B cell (primary cell): ENCODE data around the gene RNASE7. TPM values are rescaled to one million over a fixed set of nuclear protein-coding genes. Genes with fewer than 3 reads are reported as not detected.

Experiments
- ATAC-seq: fragments of 200-7000 bp; cut with Tn5 transposase; one replicate; pipeline ENCODE4 v1.10.0; 2021; ENCODE audit warnings: low read depth, mild to moderate bottlenecking, moderate number of reproducible peaks, moderate library complexity
- CTCF ChIA-PET: fragments of 350-600 bp; sonication (Branson Sonifier 250); formaldehyde crosslinking; loops from one replicate; lab custom pipeline; 2021; ENCODE audit warnings: antibody characterized with exemption, inconsistent platforms; lab: Charles Lee
- POLR2A ChIA-PET: fragments of 350-600 bp; sonication (Branson Sonifier 250); formaldehyde crosslinking; loops from one replicate; lab custom pipeline; 2021; ENCODE audit warnings: antibody characterized with exemption; lab: Charles Lee
- DNase-seq: peaks from one replicate; pipeline ENCODE4 v3.0.0; 2013
- H2AFZ ChIP-seq: 2 replicates; pipeline ENCODE4 v1.6.1; 2012; ENCODE audit warnings: mild to moderate bottlenecking, low read depth, low read length; ENCODE audit not compliant: insufficient read depth, poor library complexity, severe bottlenecking
- H3K27ac ChIP-seq, 2 donors: 1 replicate in 1 of 2; 2 replicates in 1 of 2; pipeline ENCODE4 v1.5.1; 2012 to 2013; ENCODE audit warnings: low read length in 2 of 2, mild to moderate bottlenecking in 2 of 2, moderate library complexity in 1 of 2
- H3K27me3 ChIP-seq, 4 experiments: fragments of 200-600 bp in 1 of 4; sonication (generic) in 1 of 4; replicated peaks in 1 of 4; 1 replicate in 2 of 4; 2 replicates in 2 of 4; pipeline versions ENCODE4 v1.6.1 to v1.7.0; 2013 to 2016; ENCODE audit warnings: low read length in 3 of 4, mild to moderate bottlenecking in 2 of 4, mixed read lengths in 1 of 4, moderate library complexity in 1 of 4; ENCODE audit not compliant: insufficient read depth in 4 of 4, control insufficient read depth in 3 of 4; ENCODE audit errors: control extremely low read depth in 1 of 4
- H3K36me3 ChIP-seq, 2 experiments: replicated peaks in 1 of 2; 1 replicate in 1 of 2; 2 replicates in 1 of 2; pipeline versions ENCODE4 v1.6.1 to v1.7.1; 2013; ENCODE audit warnings: low read length in 1 of 2; ENCODE audit not compliant: insufficient read depth in 2 of 2, control insufficient read depth in 1 of 2; ENCODE audit errors: control extremely low read depth in 1 of 2, extremely low read depth in 1 of 2
- H3K4me1 ChIP-seq, 2 donors: fragments of 200-600 bp in 1 of 2; sonication (generic) in 1 of 2; 1 replicate in 1 of 2; 2 replicates in 1 of 2; pipeline versions ENCODE4 v1.5.1 to v1.6.1; 2013 to 2017; ENCODE audit warnings: low read length in 2 of 2; ENCODE audit not compliant: control insufficient read depth in 2 of 2, insufficient read depth in 2 of 2
- H3K4me2 ChIP-seq: replicated peaks from 2 replicates; pipeline ENCODE3; 2012; ENCODE audit warnings: mild to moderate bottlenecking, low read depth, low read length; ENCODE audit not compliant: poor library complexity, severe bottlenecking
- H3K4me3 ChIP-seq, 5 experiments: fragments of 200-600 bp in 1 of 5; sonication (generic) in 1 of 5; 1 replicate in 3 of 5; 2 replicates in 2 of 5; pipeline versions ENCODE4 v1.5.1 to v1.7.0; 2011 to 2016; ENCODE audit warnings: low read length in 4 of 5, mild to moderate bottlenecking in 4 of 5, low read depth in 2 of 5, control low read depth in 1 of 5, moderate library complexity in 1 of 5; ENCODE audit not compliant: insufficient read depth in 1 of 5; ENCODE audit errors: control extremely low read depth in 1 of 5, extremely low read depth in 1 of 5
- H3K79me2 ChIP-seq: fragments of 200-600 bp; sonication (generic); one replicate; pipeline ENCODE4 v1.6.0; 2016; ENCODE audit warnings: low read length; ENCODE audit not compliant: control insufficient read depth, insufficient read depth
- H3K9ac ChIP-seq: fragments of 200-600 bp; sonication (generic); 2 replicates; pipeline ENCODE4 v1.6.1; 2017; ENCODE audit warnings: mild to moderate bottlenecking, low read length, moderate library complexity
- H3K9me3 ChIP-seq, 3 donors: one replicate each; pipeline versions ENCODE4 v1.6.1 to v1.7.1; 2013; ENCODE audit warnings: low read length in 2 of 3; ENCODE audit not compliant: control insufficient read depth in 2 of 3, insufficient read depth in 1 of 3; ENCODE audit errors: control extremely low read depth in 1 of 3
- H4K20me1 ChIP-seq: 2 replicates; pipeline ENCODE4 v1.6.0; 2012; ENCODE audit warnings: mild to moderate bottlenecking, low read length; ENCODE audit not compliant: insufficient read depth, control insufficient read depth, poor library complexity, severe bottlenecking
- H3K27ac Mint-ChIP-seq: one replicate; pipeline ENCODE4 v1.8.0; 2021; ENCODE audit warnings: mixed read lengths
- H3K27me3 Mint-ChIP-seq: one replicate; pipeline ENCODE4 v1.8.0; 2021; ENCODE audit warnings: mixed read lengths
- H3K4me1 Mint-ChIP-seq: one replicate; pipeline ENCODE4 v1.8.0; 2021; ENCODE audit warnings: mixed read lengths
- H3K4me3 Mint-ChIP-seq: one replicate; pipeline ENCODE4 v1.8.0; 2021; ENCODE audit warnings: mixed read lengths
- H3K9me3 Mint-ChIP-seq: one replicate; pipeline ENCODE4 v1.8.0; 2022; ENCODE audit warnings: mixed read lengths; ENCODE audit not compliant: insufficient read depth
- CTCF ChIP-seq: fragments of 200-600 bp; IDR thresholded peaks from one replicate; pipeline ENCODE4 v1.8.0; 2022; ENCODE audit warnings: antibody characterized with exemption, mild to moderate bottlenecking
- EZH2 ChIP-seq: IDR thresholded peaks from 2 replicates; pipeline ENCODE4 v1.6.1; 2012; ENCODE audit warnings: borderline replicate concordance, low read depth, mild to moderate bottlenecking, moderate library complexity, low read length; ENCODE audit not compliant: insufficient read depth, poor library complexity, severe bottlenecking
- WGBS: methylation state at CpG from one replicate; pipeline ENCODE4 v1.1.5; 2013; ENCODE audit warnings: missing lambda C conversion rate; ENCODE audit not compliant: insufficient coverage; 5-methylcytosine and 5-hydroxymethylcytosine counted together
- intact Hi-C: fragments of 100-400 bp; cut with micrococcal nuclease; formaldehyde crosslinking; loops from one replicate; pipeline ENCODE4 v1.10.0; 2022
- polyA plus RNA-seq: library from polyadenylated mRNA; depleted of rRNA; stranded (reverse); fragments of >200 nt; gene quantifications from 2 replicates; pipeline ENCODE4 v1.2.3, GENCODE V29; 2012
- total RNA-seq, 2 donors: library from RNA; stranded (reverse); fragments of 120-200 nt in 1 of 2; gene quantifications; 1 replicate in 1 of 2; 2 replicates in 1 of 2; pipeline versions ENCODE4 v1.2.3 to v1.2.4, GENCODE V29; 2013 to 2022

RNASE7 gene
- total and polyA plus RNA-seq, 2 donors (not counting 1 experiment from before 2014, with no cell fraction given), result not detected

- peaks cover 6% of the 10 kb centered on the region for H3K4me1 Mint-ChIP-seq
- 89% methylated on average over 26 of the region's 30 CpGs for WGBS
- H3K27ac Mint-ChIP-seq, result no peak overlapping the region
Measured at GRCh38 chr14:21081521-21082142, 39.5 kb downstream of the RNASE7 start.

More at GRCh38 chr14:21081521-21082142, 39.5 kb downstream of the RNASE7 start:
- Histone ChIP-seq H3K4me1 (peaks cover 0 to under 1% of the 10 kb centered on the region in 2 donors), H3K27ac (no peak overlapping the region), H3K9me3 (peaks cover 0 to 3% (median 0%) of the 10 kb centered on the region in 3 donors), H3K4me2 (no peak overlapping the region), H3K9ac (no peak overlapping the region), H4K20me1 (no peaks in the 10 kb centered on the region), H3K36me3 (no peaks in the 10 kb centered on the region), H2AFZ (no peak overlapping the region), H3K27me3 (no peaks in the 10 kb centered on the region), H3K79me2 (no peaks in the 10 kb centered on the region), H3K4me3 (no peak overlapping the region)
- Mint-ChIP-seq H3K9me3 (no peaks in the 10 kb centered on the region), H3K27me3 (peaks cover 8% of the 10 kb centered on the region), H3K4me3 (no peak overlapping the region)
- ChIA-PET POLR2A (no interaction called here), CTCF (interaction anchor here (0.8 to 2.0 kb wide), 4 partner anchors 11 to 67 kb away, joined by 3 to 7 read pairs (median 4); no protein-coding TSS in a partner anchor)
- intact Hi-C loops, result no loop called here
- ATAC-seq (no peak), DNase-seq (no peak)
- TF ChIP-seq CTCF (no peak), EZH2 (no peak)
